T-helper 17 cell (primary cell): ENCODE results near the gene ZBTB49. TPM values are rescaled to one million over a fixed set of nuclear protein-coding genes. Genes with fewer than 3 reads are reported as not detected.

Source experiments
- ATAC-seq: fragments of 150-1000 bp; cut with Tn5 transposase; 2 replicates; pipeline ENCODE4 v1.10.0; 2021; ENCODE audit warnings: mild to moderate bottlenecking, moderate library complexity
- DNase-seq, 3 donors: peaks; one replicate each; pipeline versions ENCODE4 v3.0.0 to v3.0.0-alpha.2; 2020 to 2021
- H3K9me3 ChIP-seq: one replicate; pipeline ENCODE4 v1.7.0; 2013; ENCODE audit warnings: low read length, mild to moderate bottlenecking; ENCODE audit not compliant: control insufficient read depth, poor library complexity, severe bottlenecking
- H3K27ac Mint-ChIP-seq: one replicate; pipeline ENCODE4 v1.8.0; 2022; ENCODE audit warnings: mild to moderate bottlenecking, moderate library complexity, mixed read lengths
- H3K27me3 Mint-ChIP-seq: one replicate; pipeline ENCODE4 v1.8.0; 2022; ENCODE audit warnings: mixed read lengths
- H3K36me3 Mint-ChIP-seq: one replicate; pipeline ENCODE4 v1.8.0; 2022; ENCODE audit warnings: low read depth, mixed read lengths
- H3K4me1 Mint-ChIP-seq: one replicate; pipeline ENCODE4 v1.8.0; 2022; ENCODE audit warnings: mild to moderate bottlenecking, mixed read lengths
- H3K4me3 Mint-ChIP-seq: one replicate; pipeline ENCODE4 v1.8.0; 2022; ENCODE audit warnings: mild to moderate bottlenecking, moderate library complexity, mixed read lengths
- total RNA-seq, 4 donors: library from RNA in 2 of 4; stranded (reverse) in 2 of 4; gene quantifications; one replicate each; pipeline ENCODE4 v1.2.3 and lab custom pipeline; 2022 to 2026

ZBTB49 gene
- total RNA-seq, 2 donors from 2014 or later = 7.4 to 12.9 TPM

- ATAC-seq = no peak
- peaks cover 4% of the 10 kb centered on the region for H3K4me1 Mint-ChIP-seq
These were observed 30.5 kb upstream of the ZBTB49 start for GRCh38 chr4:4259484-4260100.

GRCh38 chr4:4260185-4260751 is 29.8 kb upstream of the ZBTB49 start:
- no peaks in the 10 kb centered on the region for H3K27me3 Mint-ChIP-seq
- ATAC-seq = peak; percentile 100
- H3K4me3 Mint-ChIP-seq = no peak overlapping the region
- no peak for DNase-seq
- H3K4me1 Mint-ChIP-seq = peaks cover 4% of the 10 kb centered on the region
- no peaks in the 10 kb centered on the region for H3K9me3 ChIP-seq
- no peaks in the 10 kb centered on the region for H3K36me3 Mint-ChIP-seq
- H3K27ac Mint-ChIP-seq = no peak overlapping the region

More at GRCh38 chr4:4259484-4260100, 30.5 kb upstream of the ZBTB49 start:
- DNase-seq = no peak
- no peak overlapping the region for H3K27ac Mint-ChIP-seq
- H3K4me3 Mint-ChIP-seq = no peak overlapping the region
- no peaks in the 10 kb centered on the region for H3K36me3 Mint-ChIP-seq
- no peaks in the 10 kb centered on the region for H3K9me3 ChIP-seq
- H3K27me3 Mint-ChIP-seq = no peaks in the 10 kb centered on the region

GRCh38 chr4:4267981-4268380 is 22.1 kb upstream of the ZBTB49 start:
- ATAC-seq (no peak), DNase-seq (no peak)
- Mint-ChIP-seq H3K4me1 (peaks cover 18% of the 10 kb centered on the region), H3K36me3 (peaks cover 8% of the 10 kb centered on the region), H3K4me3 (peak overlapping the region; percentile 45), H3K27ac (peak overlapping the region; percentile 65), H3K27me3 (no peaks in the 10 kb centered on the region)
- no peaks in the 10 kb centered on the region for H3K9me3 ChIP-seq

DNA sequence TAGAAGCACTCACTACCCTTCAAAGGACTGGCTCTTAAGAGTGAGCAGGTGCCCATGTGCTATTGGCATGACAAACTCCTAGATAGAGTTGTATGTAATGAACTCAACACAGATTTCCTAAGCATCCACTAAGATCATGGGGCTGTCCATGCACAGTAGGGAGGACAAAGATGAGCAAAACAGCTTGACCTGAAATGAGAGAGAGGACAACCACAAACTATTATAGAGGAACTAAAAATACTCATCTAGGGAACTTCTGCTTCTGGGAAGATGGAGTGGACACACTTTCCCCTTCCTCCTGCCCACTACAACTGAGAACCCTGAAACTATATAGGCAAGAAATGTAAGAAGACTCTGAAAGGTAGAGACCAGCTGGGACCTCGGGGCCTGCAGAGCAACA is 21.3 kb upstream of the ZBTB49 start:
- Mint-ChIP-seq H3K4me1 (peaks cover 18% of the 10 kb centered on the region), H3K27me3 (no peaks in the 10 kb centered on the region), H3K36me3 (peaks cover 10% of the 10 kb centered on the region), H3K27ac (peak overlapping the region; percentile 65), H3K4me3 (peak overlapping the region; percentile 15)
- no peak for DNase-seq
- no peak for ATAC-seq
- H3K9me3 ChIP-seq = no peaks in the 10 kb centered on the region

- DNase-seq (no peak), ATAC-seq (peak; percentile 75)
- Mint-ChIP-seq H3K4me3 (peak overlapping the region; percentile 62), H3K27me3 (no peaks in the 10 kb centered on the region), H3K27ac (peak overlapping the region; percentile 65), H3K36me3 (peaks cover 12% of the 10 kb centered on the region), H3K4me1 (peaks cover 18% of the 10 kb centered on the region)
- H3K9me3 ChIP-seq = no peaks in the 10 kb centered on the region
These were observed 20.7 kb upstream of the ZBTB49 start for GRCh38 chr4:4269331-4269731.

- DNase-seq = no peak
- peak overlapping the region; percentile 65 for H3K27ac Mint-ChIP-seq
- peaks cover 18% of the 10 kb centered on the region for H3K4me1 Mint-ChIP-seq
- no peaks in the 10 kb centered on the region for H3K9me3 ChIP-seq
- H3K4me3 Mint-ChIP-seq = peak overlapping the region; percentile 62
- H3K36me3 Mint-ChIP-seq = peaks cover 16% of the 10 kb centered on the region
- ATAC-seq = peak; percentile 85
- no peaks in the 10 kb centered on the region for H3K27me3 Mint-ChIP-seq
These were observed 20.2 kb upstream of the ZBTB49 start for GRCh38 chr4:4269856-4270255.

DNA sequence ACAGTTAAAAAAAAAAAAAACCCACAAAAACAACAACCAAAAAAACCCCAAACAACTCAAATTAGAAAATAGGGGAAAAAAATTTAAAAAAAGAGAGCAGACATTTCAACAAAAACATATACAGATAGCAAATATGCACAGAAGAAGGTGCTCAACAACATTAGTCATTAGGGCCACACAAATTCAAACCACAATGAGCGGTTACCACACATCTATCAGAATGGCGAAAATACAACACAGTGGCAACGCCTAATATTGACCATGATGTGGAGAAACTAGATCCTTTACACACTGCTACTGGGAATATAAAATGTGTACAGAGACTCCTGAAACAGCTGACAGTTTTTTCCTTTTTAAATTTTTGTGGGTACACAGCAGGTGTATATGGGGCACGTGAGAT is 19.5 kb upstream of the ZBTB49 start:
- peak; percentile 33 for ATAC-seq
- peak overlapping the region; percentile 19 for H3K4me3 Mint-ChIP-seq
- H3K36me3 Mint-ChIP-seq = peaks cover 16% of the 10 kb centered on the region
- peak overlapping the region; percentile 65 for H3K27ac Mint-ChIP-seq
- H3K4me1 Mint-ChIP-seq = peaks cover 18% of the 10 kb centered on the region
- H3K9me3 ChIP-seq = no peaks in the 10 kb centered on the region
- no peaks in the 10 kb centered on the region for H3K27me3 Mint-ChIP-seq
- DNase-seq = no peak

DNA sequence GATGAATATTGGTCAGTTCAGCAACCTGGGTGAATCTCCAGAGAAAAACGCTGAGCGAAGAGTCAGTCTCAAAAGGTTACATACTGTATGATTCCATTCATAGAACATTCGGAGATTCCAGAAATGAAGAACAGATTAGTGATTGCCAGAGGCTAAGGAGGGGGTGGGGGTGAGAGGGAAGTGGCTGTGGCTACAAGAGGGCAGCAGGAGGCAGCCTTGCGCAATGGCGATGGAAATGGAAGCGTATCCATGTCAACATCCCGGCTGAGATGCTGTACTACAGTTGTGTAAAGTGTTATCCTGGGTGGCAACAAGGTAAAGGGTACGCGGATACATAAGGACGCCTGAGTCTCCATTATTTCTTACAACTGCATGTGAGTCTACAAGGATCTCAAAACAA is 18.1 kb upstream of the ZBTB49 start:
- ATAC-seq (no peak), DNase-seq (no peak)
- no peak overlapping the region for H3K4me3 Mint-ChIP-seq
- H3K27ac Mint-ChIP-seq = no peak overlapping the region
- no peaks in the 10 kb centered on the region for H3K27me3 Mint-ChIP-seq
- H3K4me1 Mint-ChIP-seq = peaks cover 18% of the 10 kb centered on the region
- no peaks in the 10 kb centered on the region for H3K9me3 ChIP-seq
- peaks cover 16% of the 10 kb centered on the region for H3K36me3 Mint-ChIP-seq

DNA sequence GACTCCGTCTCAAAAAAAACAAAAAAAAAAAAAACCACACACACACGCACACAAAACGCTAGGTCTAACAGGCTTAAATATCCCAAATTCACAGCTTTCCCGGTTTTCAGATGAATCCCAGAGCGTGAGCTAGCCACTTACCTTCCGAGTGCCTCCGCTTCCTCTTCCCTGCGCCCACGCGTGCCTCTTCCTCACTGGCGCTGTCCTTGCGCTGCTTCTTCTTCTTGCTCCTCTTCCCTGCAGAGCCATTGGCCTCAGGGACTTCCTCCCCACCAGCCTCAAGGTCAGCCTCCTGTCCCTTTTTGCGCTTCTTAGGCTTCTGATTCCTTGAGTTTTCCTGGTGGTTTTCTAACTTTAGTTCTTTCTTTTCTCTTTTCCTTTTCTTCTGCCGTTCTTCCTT is 15.8 kb upstream of the ZBTB49 start:
- no peak for DNase-seq
- H3K4me1 Mint-ChIP-seq = peaks cover 13% of the 10 kb centered on the region
- ATAC-seq = no peak
- H3K4me3 Mint-ChIP-seq = no peak overlapping the region
- H3K36me3 Mint-ChIP-seq = peaks cover 17% of the 10 kb centered on the region
- H3K9me3 ChIP-seq = no peaks in the 10 kb centered on the region
- no peaks in the 10 kb centered on the region for H3K27me3 Mint-ChIP-seq
- peak overlapping the region; percentile 85 for H3K27ac Mint-ChIP-seq

DNA sequence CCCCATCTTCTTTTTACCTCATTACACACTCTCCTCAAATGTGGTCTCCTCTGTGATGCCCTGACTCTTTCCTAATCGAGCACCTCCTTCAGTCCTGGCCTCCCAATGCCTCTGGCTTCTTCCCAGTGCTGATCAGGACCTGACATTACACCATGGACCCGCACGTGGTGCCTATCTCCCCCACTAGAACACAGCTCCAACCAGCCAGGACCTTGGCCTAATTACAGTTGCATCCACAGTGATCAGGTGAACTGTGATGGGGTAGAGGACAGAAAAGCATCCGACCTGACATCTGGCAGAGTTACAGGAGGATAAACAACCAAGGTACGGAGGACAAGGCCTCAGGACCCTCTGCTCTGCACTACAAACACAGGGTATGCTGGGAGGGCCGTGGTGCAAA is 12.5 kb upstream of the ZBTB49 start:
- H3K4me1 Mint-ChIP-seq = peaks cover 2% of the 10 kb centered on the region
- no peak overlapping the region for H3K4me3 Mint-ChIP-seq
- peaks cover 23% of the 10 kb centered on the region for H3K36me3 Mint-ChIP-seq
- H3K27me3 Mint-ChIP-seq = no peaks in the 10 kb centered on the region
- no peak for DNase-seq
- no peaks in the 10 kb centered on the region for H3K9me3 ChIP-seq
- ATAC-seq = no peak
- H3K27ac Mint-ChIP-seq = peak overlapping the region; percentile 32

GRCh38 chr4:4281787-4282186 is 8.3 kb upstream of the ZBTB49 start:
- peaks cover 16% of the 10 kb centered on the region for H3K36me3 Mint-ChIP-seq
- ATAC-seq (no peak), DNase-seq (no peak)
- H3K9me3 ChIP-seq = no peaks in the 10 kb centered on the region
- peaks cover 6% of the 10 kb centered on the region for H3K4me1 Mint-ChIP-seq
- no peak overlapping the region for H3K4me3 Mint-ChIP-seq
- peak overlapping the region; percentile 43 for H3K27ac Mint-ChIP-seq
- no peaks in the 10 kb centered on the region for H3K27me3 Mint-ChIP-seq

DNA sequence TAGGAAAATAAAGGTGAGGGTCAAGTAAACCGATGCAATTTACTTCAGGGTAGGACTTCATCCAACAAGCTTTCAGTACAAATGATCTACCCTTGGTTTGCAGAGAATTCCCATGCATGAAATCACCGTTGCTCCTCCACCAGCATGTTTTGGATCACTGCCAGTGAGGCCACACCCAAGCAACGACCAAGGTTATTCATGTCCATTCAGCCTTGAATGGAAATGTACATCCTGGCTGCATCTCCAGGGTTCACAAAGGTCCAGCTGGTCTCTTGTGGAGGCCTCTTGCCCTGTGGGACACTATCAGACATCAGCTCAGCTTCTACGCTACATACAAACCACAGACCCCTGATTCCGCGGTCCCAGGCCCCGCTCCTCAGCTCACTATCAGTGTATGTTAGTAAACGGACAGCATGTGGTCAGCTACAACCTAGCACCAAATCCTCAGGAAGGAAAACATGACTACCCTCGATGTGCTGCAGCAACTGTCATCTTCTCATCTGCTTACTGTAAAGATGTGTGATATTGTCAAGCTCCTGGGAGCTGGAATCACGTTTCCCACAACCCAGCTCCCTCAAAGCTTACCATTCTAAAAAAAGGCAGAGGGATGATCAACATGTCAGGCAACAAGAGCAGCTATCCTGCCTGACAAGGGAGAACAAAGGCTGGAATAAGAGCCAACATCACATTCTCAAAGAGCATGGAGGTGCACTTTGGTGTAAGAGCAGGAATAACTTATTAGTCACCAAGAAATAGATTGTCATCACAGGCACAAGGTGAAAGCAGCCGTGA is 5.0 kb upstream of the ZBTB49 start:
- Mint-ChIP-seq H3K27ac (peak overlapping the region; percentile 21), H3K27me3 (no peaks in the 10 kb centered on the region), H3K4me3 (no peak overlapping the region), H3K4me1 (peaks cover 26% of the 10 kb centered on the region), H3K36me3 (peaks cover 12% of the 10 kb centered on the region)
- DNase-seq = no peak
- H3K9me3 ChIP-seq = no peaks in the 10 kb centered on the region
- no peak for ATAC-seq

GRCh38 chr4:4288098-4288497 is 2.0 kb upstream of the ZBTB49 start:
- ATAC-seq (no peak), DNase-seq (no peak)
- H3K4me1 Mint-ChIP-seq = peaks cover 40% of the 10 kb centered on the region
- peaks cover 5% of the 10 kb centered on the region for H3K36me3 Mint-ChIP-seq
- H3K9me3 ChIP-seq = no peaks in the 10 kb centered on the region
- H3K27ac Mint-ChIP-seq = no peak overlapping the region
- peak overlapping the region; percentile 97 for H3K4me3 Mint-ChIP-seq
- H3K27me3 Mint-ChIP-seq = no peaks in the 10 kb centered on the region
